Measurements from ENCODE around the gene USP46. TPM values are rescaled to one million over a fixed set of nuclear protein-coding genes. Genes with fewer than 3 reads are reported as not detected.

USP46 gene
- total and polyA plus RNA-seq, 2 experiments from 2014 or later = 17.8 to 34.0 TPM

- H4K20me1 ChIP-seq (ENCODE audit: insufficient read depth, poor library complexity, severe bottlenecking) = no peaks in the 10 kb centered on the region
- H3K27ac ChIP-seq = no peak overlapping the region
- WGBS (ENCODE audit: low lambda C conversion rate, missing lambda C conversion rate) = 53% methylated on average over 7 of the region's 7 CpGs
Observed at GRCh38 chr4:52555356-52555716, 103.8 kb downstream of the USP46 start.

GRCh38 chr4:52554612-52555355 is 104.3 kb downstream of the USP46 start:
- TF ChIP-seq, protein P1, sequence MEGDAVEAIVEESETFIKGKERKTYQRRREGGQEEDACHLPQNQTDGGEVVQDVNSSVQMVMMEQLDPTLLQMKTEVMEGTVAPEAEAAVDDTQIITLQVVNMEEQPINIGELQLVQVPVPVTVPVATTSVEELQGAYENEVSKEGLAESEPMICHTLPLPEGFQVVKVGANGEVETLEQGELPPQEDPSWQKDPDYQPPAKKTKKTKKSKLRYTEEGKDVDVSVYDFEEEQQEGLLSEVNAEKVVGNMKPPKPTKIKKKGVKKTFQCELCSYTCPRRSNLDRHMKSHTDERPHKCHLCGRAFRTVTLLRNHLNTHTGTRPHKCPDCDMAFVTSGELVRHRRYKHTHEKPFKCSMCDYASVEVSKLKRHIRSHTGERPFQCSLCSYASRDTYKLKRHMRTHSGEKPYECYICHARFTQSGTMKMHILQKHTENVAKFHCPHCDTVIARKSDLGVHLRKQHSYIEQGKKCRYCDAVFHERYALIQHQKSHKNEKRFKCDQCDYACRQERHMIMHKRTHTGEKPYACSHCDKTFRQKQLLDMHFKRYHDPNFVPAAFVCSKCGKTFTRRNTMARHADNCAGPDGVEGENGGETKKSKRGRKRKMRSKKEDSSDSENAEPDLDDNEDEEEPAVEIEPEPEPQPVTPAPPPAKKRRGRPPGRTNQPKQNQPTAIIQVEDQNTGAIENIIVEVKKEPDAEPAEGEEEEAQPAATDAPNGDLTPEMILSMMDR (IDR thresholded peaks at IDR 0.05; ENCODE audit: poor library complexity) = no peak
- no peak for TF ChIP-seq EZH2 (IDR thresholded peaks at IDR 0.05; ENCODE audit: borderline replicate concordance)
- peak overlapping the region; percentile 24 for H3K4me2 ChIP-seq
- H3K27ac ChIP-seq = no peak overlapping the region

More at GRCh38 chr4:52555356-52555716, 103.8 kb downstream of the USP46 start:
- H3K27me3 ChIP-seq = no peaks in the 10 kb centered on the region
- no peaks in the 10 kb centered on the region for H3K4me1 ChIP-seq (ENCODE audit: insufficient read depth)
- H3K36me3 ChIP-seq (replicated peaks; ENCODE audit: insufficient read depth, low read depth) = no peaks in the 10 kb centered on the region
- peak overlapping the region; percentile 24 for H3K4me2 ChIP-seq
- no peaks in the 10 kb centered on the region for H3K9me2 ChIP-seq (replicated peaks; ENCODE audit: insufficient read depth)
- no peak overlapping the region for H3K4me3 ChIP-seq
- no peak for DNase-seq (ENCODE audit: low spot score)
- no peaks in the 10 kb centered on the region for H3K79me2 ChIP-seq
- no peak overlapping the region for H2AFZ ChIP-seq
- H3K9me3 ChIP-seq (ENCODE audit: low read depth) = no peaks in the 10 kb centered on the region
- TF ChIP-seq EZH2phosphoT487 (IDR thresholded peaks at IDR 0.05; ENCODE audit: low read depth, severe bottlenecking, unreplicated experiment) = no peak
- TF ChIP-seq, protein P1 (IDR thresholded peaks at IDR 0.05; ENCODE audit: poor library complexity) = no peak
- no peak for TF ChIP-seq EZH2 (IDR thresholded peaks at IDR 0.05; ENCODE audit: borderline replicate concordance)

GRCh38 chr4:52552778-52553177 is 106.3 kb downstream of the USP46 start:
- no peaks in the 10 kb centered on the region for H3K9me2 ChIP-seq (replicated peaks; ENCODE audit: insufficient read depth)
- no peaks in the 10 kb centered on the region for H4K20me1 ChIP-seq (ENCODE audit: insufficient read depth, poor library complexity, severe bottlenecking)
- H3K27ac ChIP-seq = no peak overlapping the region
- no peaks in the 10 kb centered on the region for H3K36me3 ChIP-seq (replicated peaks; ENCODE audit: insufficient read depth, low read depth)
- DNase-seq (ENCODE audit: low spot score) = peak; percentile 13
- H3K79me2 ChIP-seq = no peaks in the 10 kb centered on the region
- TF ChIP-seq, protein P1 (IDR thresholded peaks at IDR 0.05; ENCODE audit: poor library complexity) = no peak
- TF ChIP-seq EZH2phosphoT487 (IDR thresholded peaks at IDR 0.05; ENCODE audit: low read depth, severe bottlenecking, unreplicated experiment) = no peak
- TF ChIP-seq EZH2 (IDR thresholded peaks at IDR 0.05; ENCODE audit: borderline replicate concordance) = no peak
- no peak overlapping the region for H3K4me3 ChIP-seq
- no peaks in the 10 kb centered on the region for H3K9me3 ChIP-seq (ENCODE audit: low read depth)
- no peak overlapping the region for H2AFZ ChIP-seq
- H3K4me2 ChIP-seq = no peak overlapping the region
- no peaks in the 10 kb centered on the region for H3K27me3 ChIP-seq
- H3K4me1 ChIP-seq (ENCODE audit: insufficient read depth) = no peaks in the 10 kb centered on the region
- 79% methylated on average over 5 of the region's 5 CpGs for WGBS (ENCODE audit: low lambda C conversion rate, missing lambda C conversion rate)

More at GRCh38 chr4:52554612-52555355, 104.3 kb downstream of the USP46 start:
- Histone ChIP-seq H3K4me3 (no peak overlapping the region), H3K4me1 (ENCODE audit: insufficient read depth) (no peaks in the 10 kb centered on the region), H3K27me3 (no peaks in the 10 kb centered on the region), H3K36me3 (replicated peaks; ENCODE audit: insufficient read depth, low read depth) (no peaks in the 10 kb centered on the region), H3K9me3 (ENCODE audit: low read depth) (no peaks in the 10 kb centered on the region), H2AFZ (no peak overlapping the region), H4K20me1 (ENCODE audit: insufficient read depth, poor library complexity, severe bottlenecking) (no peaks in the 10 kb centered on the region), H3K79me2 (no peaks in the 10 kb centered on the region), H3K9me2 (replicated peaks; ENCODE audit: insufficient read depth) (no peaks in the 10 kb centered on the region)
- DNase-seq (ENCODE audit: low spot score) = no peak
- WGBS (ENCODE audit: low lambda C conversion rate, missing lambda C conversion rate) = 48% methylated on average over 5 of the region's 5 CpGs

All from hepatocyte (in vitro differentiated cells).